ENCODE data around the gene GJA3. TPM values are rescaled to one million over a fixed set of nuclear protein-coding genes. Genes with fewer than 3 reads are reported as not detected.
"Not testable (repeated sequence)": the region's sequence is repeated elsewhere in the genome, so short reads cannot be mapped to it uniquely, and the experiment has no call there.

Gene GJA3
- total RNA-seq, 1 donor from 2014 or later: 0.92 TPM

DNA sequence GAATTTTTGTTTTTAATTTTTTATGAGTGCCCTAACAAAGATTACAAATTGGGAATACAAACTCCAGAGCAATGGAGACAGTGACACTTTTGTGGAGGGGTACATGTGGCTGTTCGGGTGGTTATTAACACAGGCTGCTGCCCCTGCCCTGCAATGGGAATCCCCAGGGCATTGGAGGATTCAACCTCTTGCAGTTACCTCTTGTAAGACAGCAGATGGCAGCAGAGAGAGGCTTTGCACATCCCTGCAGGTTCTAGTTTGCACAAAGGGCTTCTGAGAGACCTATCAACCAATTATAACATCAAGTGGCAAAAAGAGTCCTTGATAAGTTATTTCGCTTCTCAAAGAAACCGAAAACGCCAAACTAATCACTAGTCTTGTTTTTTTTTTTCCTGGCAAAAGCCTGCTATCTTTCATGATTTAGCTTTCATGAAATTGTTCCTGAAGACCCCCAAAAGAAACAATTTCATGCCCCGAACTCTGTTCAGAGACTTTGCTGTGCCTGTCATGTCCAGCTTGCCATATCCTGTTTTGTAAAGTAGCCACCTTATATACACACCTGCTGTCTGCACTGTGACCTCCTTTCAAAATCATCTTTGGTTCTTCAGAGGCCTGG, 21.5 kb upstream of the GJA3 start:
- peak; percentile 86 for DNase-seq

DNA sequence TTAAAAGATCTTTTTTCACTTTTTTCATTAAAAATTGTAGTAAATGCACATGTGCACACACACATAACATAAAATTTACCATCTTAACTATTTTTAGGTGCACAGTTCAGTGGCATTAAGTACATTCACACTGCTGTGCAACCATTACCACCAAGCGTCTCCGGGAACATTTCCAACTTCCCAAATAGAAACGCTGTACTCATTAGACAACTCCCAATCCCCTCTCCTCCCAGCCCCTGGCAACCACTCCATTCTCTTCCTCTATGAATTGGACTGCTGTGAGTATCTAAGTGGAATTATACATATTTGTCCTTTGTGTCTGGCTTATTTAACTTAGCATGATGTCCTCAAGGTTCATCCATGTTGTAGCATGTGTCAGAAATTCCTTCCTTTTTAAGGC, 20.3 kb upstream of the GJA3 start:
- no peak for DNase-seq

DNA sequence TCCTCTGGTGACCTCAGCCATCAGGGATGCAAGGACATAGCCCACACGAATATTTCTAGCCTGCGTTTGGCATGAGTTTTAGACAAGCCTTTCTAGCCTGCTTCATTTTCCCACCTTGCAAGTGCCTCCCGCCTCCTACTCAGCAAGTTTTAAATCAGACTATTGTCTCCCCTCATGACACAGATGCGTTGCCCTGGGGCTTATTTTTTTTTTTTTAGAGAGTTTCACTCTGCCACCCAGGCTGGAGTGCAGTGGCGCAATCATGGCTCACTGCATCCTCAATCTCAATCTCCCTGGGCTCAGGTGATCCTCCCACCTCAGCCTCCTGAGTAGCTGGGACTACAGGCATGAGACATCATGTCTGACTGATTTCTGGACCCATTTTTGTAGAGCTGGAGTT, 17.3 kb upstream of the GJA3 start:
- DNase-seq: no peak

DNA sequence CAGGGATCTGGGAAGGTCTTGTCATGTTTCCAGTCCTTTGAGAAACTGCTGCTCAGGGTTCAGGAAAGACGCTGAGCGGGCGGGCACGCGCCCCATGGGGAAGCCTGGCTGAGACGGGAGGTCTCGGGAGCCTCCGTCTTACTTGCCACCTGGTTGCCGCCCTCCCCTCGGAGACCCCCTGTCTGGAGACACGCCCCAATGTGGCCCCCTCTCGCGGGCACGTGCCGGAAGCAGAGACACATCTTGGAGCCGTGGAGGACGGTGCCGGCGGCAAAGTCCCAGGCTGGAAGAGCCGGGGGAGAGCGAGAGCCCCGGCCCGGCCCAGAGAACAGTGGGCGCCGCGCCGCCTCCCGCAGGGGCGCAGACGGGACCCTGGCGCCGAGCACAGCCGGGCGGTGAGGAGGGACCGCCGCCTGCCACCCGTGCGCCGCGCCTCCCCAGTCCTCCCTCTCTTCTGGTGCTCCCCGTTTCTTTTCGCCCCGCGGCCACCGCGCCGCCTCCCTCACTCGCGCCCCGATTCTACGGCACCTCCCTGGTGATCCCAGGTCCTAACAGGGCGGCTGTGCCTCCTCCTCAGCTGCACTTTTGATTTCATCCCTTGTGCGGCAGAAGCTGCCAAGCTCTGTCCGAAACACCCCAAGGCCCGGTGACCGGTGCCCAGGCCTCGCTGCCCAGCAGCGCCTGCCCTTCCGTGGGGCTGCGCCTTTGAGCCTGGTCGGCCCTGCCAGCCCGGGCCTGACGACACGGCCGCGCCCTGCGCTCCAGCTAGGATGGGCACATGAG, 16.4 kb upstream of the GJA3 start:
- DNase-seq: no peak

DNA sequence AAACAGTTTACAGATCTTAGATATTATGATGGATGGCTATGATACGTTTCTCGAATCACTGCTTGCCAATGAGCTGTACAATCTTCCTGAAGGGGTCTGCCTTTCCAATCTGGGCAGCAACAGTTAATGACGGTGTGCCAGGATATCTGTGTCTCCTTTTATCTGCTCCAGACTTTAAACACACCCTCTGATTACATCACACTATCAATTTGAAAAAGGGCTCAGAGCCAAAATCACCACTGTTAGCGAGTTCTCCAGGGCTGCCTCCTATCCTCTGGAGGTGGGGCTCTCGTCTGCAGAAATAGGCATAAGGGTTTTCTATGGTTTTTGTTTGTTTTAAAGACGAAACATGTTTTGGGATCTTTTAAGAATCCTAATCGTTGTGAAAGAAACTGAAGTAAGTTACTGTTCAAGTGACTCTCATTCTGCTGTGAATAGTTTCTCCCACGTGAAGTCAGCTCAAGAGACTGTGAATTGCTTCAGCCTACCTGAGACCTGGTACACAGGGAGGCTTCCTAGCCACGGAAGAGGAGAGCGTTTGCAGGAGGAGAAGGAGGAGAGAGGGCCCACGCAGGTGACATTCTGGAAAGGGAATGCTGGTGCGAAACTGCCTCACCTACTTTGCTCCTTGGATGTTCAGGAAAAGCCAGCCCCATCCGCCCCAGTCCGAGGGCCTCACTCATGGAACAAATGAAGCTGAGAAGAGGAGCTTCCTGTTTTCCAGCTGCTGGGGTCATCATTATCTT, 15.2 kb upstream of the GJA3 start:
- no peak for DNase-seq

DNA sequence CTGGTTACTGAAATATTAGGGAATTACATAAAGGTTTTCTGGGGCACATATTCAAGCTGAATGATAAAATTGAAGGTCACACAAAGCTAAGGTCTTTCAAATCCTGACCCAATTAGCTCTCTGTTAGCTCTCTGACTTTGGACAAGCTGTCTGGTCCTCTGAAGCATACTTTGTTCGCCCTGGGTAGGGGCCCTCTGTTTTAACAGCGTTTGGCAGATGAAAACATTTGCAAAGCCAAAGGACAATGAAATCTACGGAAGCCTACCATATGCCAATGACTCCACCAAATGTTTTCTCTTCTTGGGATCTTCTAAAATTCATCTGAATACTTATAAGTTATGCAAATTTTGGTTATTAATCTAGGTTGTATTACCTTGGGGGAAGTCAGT, 14.5 kb upstream of the GJA3 start:
- no peak for DNase-seq

DNA sequence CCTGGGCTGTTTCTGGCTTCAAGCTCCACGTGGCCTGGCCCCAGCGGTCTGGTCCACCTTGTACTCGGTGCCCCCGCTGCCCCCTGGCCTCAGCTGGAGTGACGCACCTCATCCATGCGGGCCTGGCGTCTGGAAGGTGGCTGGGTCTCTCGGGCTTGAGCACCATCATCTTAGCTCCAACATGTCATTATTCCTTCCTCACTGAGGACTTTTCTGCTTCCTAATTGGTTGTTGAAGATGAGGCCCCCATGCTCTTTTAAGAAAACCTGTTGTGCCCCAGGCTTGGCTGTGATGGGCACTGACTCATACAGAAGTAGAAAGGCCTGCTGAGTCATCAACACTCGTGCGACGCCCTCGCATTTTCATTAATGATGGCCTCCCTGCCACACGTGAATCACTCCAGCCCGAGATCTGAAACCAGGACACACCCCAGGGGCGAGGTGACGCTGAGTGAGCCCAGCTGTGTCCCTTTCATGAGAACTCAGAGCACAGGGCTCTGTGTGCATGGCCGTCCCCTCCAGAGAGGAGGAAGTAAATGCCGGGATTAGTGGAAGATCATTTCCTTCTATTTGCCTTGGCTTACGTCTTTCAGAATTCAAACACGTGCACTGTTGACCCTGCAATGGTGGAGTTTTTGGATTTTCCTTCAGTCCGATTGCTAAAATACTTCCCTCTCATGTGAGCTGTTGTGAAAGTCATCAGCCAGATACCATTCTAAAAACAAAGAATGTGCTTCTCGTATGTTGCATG, 14.0 kb upstream of the GJA3 start:
- DNase-seq: peak; percentile 64

DNA sequence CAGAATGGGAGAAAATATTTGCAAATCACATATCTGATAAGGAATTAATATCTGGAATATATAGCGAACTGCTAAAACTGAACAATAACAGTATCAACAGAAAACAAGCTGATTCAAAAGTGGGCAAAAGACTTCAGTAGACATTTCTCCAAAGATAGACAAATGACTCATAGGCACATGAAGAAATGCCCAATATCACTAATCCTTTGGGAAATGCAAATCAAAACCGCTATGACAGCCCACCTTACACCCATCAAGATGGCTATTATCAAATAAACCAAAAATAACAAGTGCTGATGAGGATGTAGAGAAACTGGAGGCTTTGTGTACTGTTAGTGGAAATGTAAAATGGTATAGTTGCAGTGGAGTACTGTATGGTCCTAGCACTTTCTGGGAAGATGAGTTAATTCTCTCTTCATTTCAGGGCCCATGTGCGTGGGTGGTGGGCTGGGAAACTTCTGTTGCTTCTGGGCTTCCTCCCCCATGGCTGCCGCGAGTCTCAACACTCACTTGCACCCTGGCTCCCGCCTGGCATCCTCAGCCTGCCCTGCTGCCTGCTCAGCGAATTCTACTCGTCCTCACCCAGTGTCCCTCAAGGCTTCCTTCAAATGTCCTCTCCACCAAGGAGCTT, 12.4 kb upstream of the GJA3 start:
- no peak for DNase-seq

DNA sequence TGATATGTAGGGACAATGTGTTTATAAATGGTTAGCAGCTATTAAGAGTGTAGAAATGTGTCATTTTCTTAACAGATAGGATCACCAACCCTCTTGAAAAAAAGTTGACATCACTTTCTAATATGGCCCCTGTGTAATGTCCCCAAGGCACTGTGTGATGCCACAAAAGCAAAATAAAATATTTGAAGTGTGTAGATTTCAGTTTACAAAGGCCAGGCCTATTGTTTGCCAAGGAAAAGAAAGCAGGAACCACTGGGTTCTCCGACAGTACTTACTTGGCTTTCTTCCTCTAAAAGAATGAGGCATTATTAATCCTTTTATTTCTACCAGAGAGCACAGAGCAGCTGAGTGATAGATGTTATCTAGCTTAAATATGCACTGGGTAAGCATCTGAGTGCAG, 10.5 kb upstream of the GJA3 start:
- no peak for DNase-seq

DNA sequence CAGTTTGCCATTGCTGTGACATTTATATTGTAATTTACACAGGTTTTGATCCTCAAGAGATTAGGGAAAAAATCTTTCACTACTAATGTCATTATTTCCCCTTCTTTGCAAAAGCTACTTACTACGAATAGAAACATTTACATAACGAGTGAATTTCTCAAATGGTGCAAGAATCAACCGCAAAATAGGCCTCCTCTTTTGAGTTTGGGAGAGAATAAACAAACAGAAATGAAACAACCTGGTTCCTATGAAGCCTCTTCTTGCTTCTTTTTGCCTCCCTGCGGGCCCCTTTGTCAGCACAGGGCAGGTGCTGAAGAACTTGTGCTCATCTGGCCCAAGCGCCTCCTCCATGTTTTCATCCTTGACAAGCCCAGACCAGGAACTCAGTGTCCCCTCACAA, 10.1 kb upstream of the GJA3 start:
- DNase-seq: no peak

DNA sequence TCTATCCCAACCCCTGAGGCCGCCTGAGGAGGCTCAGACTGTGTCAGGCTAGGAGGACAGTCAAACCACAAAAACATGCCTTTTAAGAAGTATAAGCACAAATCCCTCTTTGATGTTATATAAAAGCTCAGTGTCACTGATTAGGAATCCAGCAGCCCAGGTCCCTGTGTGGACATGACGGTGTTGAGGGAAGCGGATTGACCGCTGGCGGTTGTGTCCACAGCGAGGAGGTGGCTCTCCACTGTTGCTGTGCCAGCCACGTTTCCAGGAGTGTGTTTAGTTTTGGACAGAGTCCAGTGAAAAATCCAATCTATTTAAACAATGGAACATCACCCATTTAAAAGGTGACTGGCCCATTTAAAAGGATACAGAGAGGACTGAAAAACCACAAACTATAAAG, 7.5 kb upstream of the GJA3 start:
- no peak for DNase-seq

DNA sequence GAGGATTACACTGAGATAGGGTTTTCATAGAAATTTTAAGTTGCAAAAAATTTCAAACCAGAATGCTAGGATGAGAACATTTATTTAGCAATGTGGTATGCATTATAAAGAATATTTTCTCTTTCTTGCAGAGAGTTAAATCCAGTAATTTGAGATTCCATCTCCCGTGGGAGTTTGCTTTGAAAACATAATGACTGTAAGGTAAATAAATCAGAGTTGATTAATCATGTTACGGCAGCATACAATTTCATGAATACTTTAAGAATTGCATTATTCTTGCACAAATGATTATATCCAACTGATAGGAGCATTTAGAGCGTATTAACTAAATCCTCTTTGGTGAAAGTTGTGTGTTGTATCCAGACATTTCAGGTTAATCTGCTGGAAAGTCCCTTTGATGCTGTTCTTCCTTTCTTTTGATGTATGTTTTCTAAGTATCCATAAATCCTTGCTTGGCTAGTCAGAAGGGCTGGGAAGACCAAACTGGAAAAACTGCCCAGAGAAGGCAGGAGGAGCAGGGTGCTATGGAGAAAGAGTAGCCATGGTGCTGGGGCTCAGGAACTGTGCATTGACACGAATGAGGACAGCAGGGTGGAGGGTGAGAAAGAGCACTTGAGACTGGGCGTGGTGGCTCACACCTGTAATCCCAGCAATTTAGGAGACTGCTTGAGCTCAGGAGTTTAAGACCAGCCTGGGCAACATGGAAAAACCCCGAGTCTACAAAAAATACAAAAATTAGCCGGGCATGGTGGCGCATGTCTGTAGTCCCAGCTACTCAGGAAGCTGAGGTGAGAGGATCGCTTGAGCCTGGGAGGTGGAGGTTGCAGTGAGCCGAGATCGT, 4.8 kb upstream of the GJA3 start:
- DNase-seq: no peak

DNA sequence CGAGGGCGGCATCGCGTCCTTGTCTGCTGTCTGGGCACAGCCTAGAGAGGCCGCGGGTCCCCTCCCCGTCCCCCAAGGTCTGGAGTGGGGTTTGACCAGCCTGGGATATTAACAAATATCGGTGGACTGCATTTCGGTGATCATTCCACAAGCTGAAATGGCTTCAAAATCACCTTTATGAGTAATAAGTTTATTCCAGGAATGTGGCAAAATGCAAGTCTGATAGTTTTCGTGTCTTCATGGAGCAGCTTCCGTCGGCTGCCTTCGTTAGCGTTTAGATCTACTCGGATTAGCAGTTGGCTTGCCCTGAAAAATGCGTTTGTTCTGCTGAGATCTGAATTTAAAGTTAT, 1.1 kb upstream of the GJA3 start:
- peak; percentile 12 for DNase-seq

DNA sequence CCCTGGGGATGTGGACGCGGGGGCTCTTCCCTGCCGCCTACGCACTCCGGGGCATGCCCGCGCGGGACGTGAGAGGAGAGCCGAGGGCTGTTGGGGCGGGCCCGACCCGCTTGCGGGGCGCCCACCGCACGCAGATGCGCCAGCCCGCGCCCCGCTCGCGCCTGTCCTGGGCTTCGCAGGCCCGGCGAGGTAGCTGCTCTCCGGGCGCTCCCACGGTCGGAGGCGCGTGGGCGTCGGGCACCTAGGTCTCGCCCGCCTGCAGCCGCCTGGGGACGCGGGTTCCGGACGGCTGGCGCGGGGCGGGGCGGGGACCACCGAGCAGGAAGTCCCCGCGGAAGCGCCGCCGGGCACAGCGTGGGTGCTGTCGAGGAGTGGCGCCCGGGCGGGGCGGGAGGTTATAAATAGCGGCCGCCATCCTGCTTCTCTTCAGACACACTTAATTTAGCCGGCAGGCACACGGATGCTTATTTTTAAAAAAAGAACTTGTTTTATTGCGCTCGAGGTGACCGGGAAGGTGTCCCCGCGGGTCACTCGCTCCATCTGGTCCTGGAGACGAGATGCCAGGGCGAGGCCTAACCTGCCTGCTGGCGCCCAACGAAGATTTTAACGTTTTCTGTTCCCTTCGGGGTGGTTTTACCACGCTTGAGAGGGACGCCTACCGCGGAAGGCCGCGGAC, 561 bp upstream of the GJA3 start:
- DNase-seq: peak; percentile 36

DNA sequence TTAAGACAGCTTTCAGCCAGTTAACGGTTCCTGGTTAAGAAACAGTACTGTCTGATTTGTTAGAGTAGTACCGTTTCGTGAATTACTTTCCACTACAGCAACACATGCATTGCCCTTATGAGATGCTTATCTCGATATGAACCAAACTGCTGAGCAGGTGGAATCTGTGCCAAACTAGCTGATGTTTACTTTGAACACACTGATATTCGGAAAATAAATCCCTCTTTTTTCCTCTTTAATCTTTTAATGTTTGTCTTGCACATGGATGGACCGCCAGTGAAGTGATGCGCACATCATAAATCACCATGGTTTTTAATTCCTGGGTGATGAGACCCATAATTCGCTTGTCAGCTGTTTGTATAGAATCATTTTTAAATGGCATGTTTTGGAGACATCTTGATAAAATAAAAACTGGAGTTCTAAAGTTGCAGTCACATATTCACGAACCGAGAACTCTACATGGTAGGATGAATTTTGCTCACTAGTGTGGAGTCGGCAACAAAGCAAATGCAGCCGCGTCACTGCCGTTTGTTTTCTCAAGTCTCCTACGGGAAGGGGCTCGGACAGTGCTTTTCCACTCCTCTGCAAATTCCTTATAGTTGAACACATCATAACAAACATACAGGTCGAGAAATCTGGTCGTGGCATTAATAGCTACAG, 1.1 kb downstream of the GJA3 start:
- DNase-seq: peak; percentile 36

DNA sequence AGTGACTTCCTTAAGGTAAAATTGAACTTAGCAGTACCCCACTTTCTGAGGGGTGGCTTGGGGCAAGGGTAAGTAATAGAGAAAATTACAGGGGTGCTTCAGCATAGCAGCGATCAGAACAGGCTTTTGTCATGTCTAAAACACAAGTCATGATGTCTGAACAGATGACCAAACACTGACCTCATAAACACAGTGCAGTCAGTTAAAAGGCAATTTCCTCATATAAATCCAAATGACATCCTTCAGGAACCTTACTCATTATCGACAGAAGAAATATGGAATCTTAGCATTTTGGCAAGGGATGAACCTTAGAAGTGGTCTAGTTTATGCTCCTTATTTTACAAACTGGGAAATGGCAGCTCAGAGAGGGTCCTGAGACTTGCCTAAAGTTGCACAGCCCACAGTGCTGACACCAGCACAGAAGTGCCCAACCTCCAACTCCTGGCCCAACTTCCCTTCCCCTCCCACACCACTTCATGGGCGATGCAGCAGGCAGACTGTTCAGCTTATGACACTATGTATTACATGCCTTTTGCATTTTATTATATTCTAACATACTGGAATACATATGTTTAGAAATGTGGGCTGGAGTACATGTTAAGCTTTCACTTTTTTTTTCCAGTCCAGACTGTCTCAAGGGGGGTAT, 3.6 kb downstream of the GJA3 start:
- DNase-seq: no peak

DNA sequence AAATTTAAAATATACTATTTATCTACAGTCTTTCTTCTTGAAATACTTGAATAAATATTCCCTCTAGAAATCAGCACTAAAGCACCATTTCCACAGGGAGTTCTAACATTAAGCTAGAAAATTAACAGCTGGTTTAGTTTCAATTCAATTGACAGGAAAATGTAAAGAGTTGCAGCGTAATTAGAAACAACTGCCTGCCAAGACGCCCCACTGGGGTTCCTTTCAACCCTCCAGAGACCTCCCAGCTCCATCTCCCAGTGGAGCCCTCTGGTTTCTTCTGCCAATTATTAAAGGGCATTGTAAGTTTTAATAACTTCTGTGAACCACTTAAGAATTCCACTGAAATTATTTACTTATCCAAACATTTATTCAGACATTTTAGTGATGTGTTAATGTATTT, 4.2 kb downstream of the GJA3 start:
- no peak for DNase-seq

DNA sequence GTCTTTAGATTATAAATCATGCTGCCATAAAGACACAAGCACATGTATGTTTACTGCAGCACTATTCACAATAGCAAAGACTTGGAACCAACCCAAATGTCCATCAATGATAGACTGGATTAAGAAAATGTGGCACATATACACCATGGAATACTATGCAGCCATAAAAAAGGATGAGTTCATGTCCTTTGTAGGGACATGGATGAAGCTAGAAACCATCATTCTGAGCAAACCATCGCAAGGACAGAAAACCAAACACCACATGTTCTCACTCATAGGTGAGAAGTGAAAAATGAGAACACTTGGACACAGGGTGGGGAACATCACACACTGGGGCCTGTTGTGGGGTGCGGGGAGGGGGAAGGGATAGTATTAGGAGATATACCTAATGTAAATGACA, 7.6 kb downstream of the GJA3 start:
- DNase-seq: not testable (repeated sequence)

DNA sequence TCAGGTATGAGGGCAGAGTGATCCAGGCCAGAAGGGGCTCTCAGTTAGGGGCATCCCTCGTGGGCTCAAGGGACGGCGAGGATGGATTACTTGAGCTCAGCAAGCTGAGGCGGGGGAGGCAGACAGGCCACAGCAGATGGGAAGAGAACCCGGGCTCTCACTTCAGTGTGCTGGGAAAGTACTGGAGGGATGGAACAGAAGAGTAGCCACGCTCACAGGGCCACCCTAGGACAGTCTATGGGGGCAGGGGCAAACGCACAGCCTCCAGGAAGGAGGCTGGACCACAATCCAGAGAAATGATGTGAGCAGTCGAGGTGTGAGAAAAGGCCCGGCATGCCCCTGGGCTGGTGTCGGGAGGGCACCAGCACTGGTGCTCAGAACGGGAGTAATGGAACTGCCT, 9.2 kb downstream of the GJA3 start:
- no peak for DNase-seq

DNA sequence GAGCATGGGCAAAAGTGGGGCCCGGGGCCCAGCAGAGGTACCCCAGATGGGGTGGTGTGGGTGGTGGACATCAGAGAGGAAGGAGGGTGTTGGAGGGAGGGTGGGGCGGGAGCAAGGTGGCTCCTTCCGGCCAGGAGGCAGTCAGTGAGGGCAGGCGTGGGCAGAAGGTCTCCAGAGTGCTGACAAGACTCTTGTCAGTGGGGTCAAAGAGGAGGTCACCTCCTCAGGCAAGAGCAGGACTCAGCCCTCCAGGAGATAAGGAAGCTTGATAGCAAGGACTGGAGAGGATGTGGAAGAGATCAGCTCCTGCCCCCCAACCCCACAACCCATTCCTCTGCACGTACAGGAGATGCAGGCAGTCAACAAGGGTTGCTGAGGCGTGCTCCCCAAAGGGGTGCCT, 9.8 kb downstream of the GJA3 start:
- DNase-seq: no peak

All from tongue (tissue), 2 donors.